Measurements from ENCODE around the gene FFAR3.
A peak's percentile ranks its signal among the peaks of the same experiment; 100 is the strongest.

The FFAR3 gene

DNA sequence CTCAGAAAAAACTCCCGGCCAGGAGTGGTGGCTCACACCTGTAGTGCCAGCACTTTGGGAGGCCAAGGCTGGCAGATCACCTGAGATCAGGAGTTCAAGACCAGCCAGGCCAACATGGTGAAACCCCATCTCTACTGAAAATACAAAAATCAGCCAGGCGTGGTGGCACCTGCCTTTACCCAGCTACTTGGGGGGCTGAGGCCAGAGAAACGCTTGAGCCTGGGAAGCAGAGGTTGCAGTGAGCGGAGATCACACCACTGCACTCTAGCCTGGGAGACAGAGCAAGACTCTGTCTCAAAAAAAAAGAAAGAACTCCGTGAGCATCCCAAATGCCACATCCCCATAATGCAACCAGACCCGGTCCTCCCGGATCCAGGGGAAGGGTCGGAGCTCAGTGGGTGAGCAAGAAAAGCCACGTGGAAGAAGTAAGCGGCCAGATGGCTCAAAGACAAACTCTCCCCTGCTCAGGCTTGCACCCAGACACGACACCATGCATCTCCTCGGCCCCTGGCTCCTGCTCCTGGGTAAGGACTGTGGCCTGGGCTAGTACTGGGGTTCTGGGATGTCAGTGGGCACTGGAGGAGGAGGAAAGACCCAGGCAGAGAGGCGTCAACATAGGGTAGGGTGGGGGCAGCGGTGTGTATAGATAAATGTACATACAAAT, 26.6 kb upstream of the FFAR3 start:
- DNase-seq (no peak), ATAC-seq (no peak)

DNA sequence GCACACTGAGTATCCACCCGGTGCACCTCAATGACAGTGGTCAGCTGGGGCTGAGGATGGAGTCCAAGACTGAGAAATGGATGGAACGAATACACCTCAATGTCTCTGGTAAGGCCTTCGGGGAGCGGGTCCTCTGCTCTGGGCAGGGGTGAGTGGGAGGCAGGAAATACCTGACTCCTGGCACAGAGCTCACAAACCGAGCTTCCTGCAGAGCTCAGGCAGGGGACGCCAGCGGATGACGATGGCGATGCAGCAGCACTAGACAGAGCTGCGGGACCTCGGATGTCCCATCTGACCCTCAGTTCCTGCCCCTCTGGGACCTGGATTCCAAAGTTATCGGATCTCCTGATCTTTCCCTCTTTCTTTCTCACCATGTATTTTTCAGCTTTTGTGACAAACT, 25.4 kb upstream of the FFAR3 start:
- DNase-seq (peak; percentile 53), ATAC-seq (peak; percentile 70)

DNA sequence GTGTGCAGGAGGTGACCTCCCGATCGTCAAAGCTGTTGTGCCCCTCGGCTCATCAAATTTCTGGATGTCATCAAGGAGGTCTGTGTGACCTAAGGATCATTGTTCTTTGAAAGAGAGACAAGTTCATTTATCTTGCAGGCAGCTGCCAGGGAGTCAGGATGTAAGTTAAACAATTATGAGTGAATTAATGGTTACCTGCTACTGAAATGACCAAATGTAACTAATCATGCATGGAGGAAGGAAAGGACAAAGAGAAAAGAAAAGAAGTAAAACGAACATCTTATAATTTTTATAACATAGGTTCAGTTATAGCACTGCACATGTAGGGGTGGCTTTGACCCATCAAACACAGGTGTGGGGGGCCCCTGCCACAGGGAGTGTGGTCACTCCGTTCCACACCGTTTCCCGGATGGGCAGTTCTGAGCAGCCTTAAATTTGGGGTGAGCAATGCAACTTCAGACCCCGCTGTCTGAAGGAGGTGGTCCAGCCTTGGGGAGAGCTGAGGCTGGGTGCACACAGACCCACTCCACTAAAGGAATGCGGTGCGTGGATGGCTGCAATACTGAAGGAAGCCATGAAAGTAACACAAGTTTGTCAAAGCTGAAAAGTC, 24.0 kb upstream of the FFAR3 start:
- ATAC-seq (no peak), DNase-seq (no peak)

DNA sequence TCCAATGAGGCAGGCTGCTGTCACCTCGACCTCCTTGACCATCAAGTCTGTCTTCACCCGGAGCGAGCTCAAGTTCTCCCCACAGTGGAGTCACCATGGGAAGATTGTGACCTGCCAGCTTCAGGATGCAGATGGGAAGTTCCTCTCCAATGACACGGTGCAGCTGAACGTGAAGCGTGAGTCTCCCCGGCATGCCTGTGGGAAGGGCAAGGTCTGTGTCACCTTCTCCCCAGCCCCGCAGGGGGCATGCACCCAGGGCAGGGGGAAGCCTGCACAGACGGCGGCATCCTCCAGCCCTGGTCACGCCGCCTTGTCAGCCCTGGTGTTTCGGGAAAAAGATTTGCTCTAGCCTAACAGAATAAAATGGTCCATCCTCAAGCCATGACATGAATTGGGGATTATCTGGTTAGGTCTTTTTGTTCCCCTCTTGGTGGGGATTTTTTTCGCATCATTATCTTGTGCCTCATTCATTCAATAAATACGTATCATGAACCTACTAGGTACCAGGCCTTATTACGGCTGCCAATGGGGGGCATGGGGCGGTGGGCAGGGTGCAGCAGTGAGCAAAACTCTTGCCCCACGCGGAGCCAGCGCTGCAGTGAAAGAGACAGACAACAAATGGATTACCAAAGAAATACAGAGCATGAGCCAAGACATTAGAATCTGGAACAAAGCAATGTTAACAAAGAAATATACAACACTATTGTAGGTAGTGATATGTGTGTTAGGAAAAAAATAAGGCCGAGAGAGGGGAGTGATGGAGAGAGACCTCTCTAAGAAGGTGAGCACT, 21.9 kb upstream of the FFAR3 start:
- no peak for DNase-seq
- ATAC-seq: no peak

DNA sequence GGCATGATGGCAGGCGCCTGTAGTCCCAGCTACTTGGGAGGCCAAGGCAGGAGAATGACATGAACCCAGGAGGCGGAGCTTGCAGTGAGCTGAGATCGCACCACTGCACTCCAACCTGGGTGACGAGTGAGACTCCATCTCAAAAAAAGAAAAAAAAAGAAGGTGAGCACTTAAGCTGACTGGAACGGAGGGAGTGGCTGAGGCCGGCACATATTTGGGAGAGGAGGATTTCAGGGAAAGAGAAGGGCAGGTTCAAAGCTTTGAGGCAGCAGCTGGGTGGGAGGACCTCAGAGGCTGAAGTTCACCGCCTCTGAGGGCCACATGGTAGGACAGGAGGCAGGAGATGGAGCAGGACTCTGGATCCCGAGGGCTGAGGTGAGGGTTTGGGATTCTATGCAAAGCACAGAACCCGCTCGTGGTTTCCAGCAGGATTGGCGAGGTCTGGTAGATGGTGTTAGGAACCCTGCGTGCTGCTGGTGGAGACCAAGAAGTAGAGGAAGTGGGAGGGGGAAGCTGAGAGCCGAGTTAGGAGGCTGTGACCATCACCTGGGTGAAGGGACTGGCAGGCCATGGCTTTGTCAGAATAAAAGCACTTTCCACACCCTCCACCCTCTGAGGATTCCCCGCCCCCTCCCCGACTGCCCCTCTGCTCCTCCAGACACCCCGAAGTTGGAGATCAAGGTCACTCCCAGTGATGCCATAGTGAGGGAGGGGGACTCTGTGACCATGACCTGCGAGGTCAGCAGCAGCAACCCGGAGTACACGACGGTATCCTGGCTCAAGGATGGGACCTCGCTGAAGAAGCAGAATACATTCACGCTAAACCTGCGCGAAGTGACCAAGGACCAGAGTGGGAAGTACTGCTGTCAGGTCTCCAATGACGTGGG, 20.9 kb upstream of the FFAR3 start:
- no peak for DNase-seq
- ATAC-seq: no peak

DNA sequence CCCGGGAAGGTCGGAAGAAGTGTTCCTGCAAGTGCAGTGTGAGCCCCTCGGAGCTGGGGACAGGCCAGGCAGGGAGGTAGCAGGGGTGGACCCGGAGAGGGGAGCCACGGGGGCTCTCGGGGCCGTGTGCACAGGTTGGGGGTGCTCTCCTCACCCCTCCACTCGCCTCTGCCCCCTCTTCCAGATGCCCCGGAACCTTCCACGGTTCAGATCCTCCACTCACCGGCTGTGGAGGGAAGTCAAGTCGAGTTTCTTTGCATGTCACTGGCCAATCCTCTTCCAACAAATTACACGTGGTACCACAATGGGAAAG, 20.3 kb upstream of the FFAR3 start:
- no peak for ATAC-seq
- DNase-seq: no peak

DNA sequence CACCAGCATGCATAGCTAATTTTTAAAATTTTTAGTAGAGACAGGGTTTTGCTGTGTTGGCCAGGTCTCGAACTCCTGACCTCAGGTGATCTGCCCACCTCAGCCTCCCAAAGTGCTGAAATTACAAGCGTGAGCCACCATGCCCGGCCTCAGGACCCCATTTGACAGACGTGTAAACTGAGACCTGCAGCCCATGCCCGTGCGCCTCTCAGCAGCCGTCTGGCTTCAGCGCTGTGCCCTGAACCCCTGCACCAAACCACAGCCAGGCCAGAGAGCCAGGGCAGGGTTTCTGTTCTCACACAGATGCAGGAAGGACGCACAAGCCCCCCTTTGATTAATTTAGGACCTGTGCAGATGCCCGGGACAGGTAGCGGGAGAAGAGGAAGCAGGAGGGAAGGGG, 17.8 kb upstream of the FFAR3 start:
- no peak for DNase-seq
- no peak for ATAC-seq

DNA sequence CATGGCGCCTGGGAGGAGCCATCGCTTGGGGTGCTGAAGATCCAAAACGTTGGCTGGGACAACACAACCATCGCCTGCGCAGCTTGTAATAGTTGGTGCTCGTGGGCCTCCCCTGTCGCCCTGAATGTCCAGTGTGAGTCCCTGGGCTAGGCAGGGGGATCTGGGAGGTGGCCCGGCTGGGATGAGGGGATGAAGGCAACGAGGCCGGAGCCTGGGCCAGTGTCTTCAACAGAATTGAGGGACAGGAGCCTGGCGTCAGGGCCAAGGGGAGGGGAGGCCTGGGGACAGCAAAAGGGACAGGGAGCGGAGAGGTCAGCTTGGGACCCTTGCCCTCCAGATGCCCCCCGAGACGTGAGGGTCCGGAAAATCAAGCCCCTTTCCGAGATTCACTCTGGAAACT, 17.3 kb upstream of the FFAR3 start:
- ATAC-seq: no peak

DNA sequence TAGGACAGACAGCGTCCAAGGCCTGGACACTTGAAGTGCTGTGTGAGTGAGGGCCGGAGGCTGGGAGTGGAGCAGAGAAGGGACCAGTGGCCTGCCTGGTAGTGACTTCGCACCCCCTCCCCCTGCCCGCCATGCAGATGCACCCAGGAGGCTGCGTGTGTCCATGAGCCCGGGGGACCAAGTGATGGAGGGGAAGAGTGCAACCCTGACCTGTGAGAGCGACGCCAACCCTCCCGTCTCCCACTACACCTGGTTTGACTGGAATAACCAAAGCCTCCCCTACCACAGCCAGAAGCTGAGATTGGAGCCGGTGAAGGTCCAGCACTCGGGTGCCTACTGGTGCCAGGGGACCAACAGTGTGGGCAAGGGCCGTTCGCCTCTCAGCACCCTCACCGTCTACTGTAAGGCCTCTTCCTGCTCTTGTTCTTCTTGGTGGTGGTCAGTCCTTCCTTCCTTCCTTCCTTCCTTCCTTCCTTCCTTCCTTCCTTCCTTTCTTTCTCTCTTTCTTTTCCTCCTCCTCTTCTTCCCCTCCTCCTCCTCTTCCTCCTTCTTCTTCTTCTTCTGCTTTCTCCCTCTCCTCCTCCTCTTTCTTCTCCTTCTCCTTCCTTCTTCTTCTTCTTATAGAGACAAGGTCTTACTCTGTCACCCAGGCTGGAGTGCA, 16.6 kb upstream of the FFAR3 start:
- ATAC-seq (no peak), DNase-seq (no peak)

More for the DNA sequence above, 17.3 kb upstream of the FFAR3 start:
- no peak for DNase-seq

DNA sequence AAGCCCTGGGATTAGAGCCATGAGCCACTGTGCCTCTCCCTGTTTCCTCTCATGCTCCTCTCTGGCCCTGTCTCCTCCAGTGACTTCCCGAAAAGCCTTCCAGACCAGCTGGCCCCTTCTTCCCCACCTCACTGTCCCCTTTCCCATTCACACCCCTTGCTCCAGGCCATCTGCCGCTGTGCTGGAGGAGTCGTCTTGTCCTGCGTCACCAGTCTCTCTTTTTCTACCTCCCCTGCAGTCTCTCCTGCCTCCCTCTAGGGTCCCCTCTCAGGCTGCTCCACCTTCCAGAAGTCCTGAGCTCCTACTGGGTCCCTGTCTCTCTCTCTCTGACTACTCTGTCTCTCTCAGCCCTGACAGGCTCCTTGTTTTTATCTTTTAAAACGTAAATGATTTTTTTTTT, 15.8 kb upstream of the FFAR3 start:
- no peak for ATAC-seq
- DNase-seq: no peak

DNA sequence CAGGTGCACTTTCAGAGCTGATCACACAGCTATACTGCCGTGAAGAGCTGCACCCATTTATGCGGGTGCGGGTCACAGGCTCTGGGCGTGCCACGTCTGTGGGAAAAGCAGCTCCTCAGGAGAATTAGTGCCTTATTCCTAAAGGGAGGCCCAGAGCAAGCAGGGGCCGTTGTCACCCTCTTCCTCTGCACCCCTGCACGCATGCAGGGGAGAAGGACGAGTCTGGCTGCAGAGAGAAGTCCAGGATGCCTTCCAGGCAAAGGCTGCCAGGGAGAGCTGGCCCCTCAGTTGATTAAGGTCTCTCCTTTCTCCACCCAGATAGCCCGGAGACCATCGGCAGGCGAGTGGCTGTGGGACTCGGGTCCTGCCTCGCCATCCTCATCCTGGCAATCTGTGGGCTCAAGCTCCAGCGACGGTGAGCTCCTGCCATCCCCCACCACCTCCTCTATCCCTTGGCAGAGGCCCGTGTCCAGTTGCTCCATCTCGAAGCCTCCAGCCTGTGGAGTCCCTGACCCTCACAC, 13.7 kb upstream of the FFAR3 start:
- DNase-seq (peak; percentile 3), ATAC-seq (no peak)

DNA sequence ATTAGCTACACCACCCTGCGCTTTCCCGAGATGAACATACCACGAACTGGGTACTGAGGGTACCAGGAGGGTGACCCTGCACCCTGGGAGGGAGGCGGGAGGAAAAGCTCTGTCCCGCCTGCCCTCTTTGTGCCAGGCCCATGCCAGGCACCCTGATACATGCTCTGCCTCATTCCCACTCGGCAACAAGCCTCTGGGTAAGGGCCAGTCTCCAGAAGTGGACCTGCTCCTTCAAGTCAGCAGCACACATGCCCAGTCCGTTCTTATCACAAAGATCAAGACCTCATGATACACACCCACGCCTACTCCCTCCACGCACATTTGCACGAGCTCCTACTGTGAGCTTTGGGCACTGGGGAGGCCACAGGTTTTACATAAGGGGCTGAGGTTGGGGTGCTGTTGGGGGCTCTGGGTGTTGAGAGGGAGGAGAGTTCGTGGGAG, 12.6 kb upstream of the FFAR3 start:
- no peak for ATAC-seq

DNA sequence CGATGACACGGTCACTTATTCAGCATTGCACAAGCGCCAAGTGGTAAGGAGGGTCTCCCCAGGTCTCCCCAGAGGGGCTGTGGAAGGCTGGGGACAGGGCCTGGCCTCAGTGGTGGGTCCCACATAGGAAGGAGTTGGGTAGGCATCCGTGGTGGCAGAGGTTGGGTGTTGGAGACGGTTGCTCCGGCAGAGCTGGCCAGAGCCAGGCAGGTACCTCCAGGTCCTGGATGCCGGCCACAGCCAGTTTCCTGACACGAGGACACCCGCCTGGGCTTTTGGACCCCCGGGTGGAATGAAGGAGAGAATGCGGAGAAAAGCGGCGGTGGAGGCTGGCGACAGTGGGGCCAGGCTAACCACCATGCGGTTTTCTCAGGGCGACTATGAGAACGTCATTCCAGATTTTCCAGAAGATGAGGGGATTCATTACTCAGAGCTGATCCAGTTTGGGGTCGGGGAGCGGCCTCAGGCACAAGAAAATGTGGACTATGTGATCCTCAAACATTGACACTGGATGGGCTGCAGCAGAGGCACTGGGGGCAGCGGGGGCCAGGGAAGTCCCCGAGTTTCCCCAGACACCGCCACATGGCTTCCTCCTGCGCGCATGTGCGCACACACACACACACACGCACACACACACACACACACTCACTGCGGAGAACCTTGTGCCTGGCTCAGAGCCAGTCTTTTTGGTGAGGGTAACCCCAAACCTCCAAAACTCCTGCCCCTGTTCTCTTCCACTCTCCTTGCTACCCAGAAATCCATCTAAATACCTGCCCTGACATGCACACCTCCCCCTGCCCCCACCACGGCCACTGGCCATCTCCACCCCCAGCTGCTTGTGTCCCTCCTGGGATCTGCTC, 11.8 kb upstream of the FFAR3 start:
- DNase-seq: peak; percentile 81
- peak; percentile 45 for ATAC-seq

More for the DNA sequence above, 12.6 kb upstream of the FFAR3 start:
- peak; percentile 27 for DNase-seq

DNA sequence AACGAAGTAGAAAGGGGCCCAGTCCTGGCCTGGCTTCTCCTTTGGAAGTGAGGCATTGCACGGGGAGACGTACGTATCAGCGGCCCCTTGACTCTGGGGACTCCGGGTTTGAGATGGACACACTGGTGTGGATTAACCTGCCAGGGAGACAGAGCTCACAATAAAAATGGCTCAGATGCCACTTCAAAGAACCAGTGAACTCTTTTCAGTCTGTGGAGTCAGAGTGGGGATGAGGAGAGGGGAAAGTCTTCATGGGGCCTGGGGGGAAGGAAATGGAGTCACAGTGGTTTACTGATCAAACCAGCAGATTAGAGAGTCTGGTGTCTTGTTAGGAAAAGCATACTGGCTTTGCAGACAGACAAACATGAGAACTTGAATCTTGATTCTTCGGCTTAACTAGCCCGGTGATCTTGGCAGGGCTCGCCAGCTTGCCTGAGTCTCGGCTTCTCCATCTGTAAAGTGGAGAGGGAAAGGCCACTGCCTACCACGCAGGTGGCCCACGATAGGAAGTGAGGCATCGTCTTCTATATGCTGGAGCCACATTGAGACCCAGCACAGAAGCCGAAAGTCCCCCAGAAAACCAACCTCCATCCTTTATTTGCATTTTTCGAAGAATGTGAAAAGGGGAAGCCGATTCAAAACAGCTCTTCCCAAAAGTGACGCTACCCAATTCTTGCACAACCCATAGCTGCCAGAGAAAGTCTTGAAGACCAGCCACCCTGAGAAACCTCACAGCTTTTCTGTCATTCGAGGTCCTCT, 10.9 kb upstream of the FFAR3 start, which contains the start of gene FFAR1:
Gene FFAR1, plus strand, starts transcription at position 732 of the 759 bp plus-strand sequence. CDS start 3,650 bp downstream, outside the sequence.
- ATAC-seq (peak; percentile 66), DNase-seq (peak; percentile 65)

DNA sequence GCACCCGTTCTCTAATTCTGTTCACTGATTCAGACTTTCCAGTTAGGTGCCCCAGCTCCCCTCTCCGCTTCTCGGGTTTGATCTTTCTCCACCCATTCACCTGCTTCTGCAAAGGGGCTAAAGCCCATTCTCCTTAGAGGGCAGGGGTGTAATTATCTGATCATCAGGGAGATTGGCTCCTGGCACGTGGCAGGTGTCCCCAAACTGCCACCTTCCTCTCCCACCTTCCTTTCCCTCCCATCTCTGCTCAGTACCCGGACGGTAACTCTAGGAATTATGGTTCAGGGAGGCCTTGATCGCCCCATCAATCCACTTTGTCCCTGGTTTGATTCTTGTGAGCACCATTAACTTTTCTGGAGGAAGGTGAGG, 10.3 kb upstream of the FFAR3 start:
- DNase-seq (no peak), ATAC-seq (no peak)

DNA sequence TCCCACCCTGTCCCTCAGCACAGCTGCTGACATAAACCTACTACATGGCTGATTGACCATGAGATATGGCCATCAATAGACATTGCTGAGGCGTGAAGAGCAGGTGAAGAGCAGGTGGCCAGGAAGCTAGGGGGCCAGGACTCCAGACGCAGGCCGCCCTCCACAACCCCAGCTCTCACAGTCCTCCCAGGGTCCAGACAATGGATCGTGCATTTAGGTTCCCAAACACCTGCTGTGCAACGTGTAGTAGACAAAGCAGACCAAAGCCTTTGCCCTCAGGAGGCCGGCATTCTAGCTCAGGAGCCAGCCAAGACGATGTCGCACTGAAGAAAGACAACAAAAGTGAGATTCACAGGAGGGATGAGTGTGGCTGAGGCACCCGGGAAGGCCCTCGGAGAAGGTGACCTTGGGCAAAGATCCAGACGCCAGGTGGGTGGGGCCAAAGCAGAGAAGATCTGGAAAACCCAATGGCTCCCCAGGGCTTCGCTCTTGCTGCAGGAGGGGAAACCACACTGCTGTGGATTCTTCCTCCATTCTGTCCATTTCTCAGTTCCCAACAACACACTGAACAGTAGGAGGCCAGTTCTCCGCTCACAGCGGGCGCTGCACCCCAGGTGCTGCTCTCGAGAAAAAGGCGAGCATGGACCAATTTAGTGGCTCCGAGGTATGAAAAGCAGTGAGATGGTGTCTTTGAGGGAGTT, 9.2 kb upstream of the FFAR3 start:
- DNase-seq (peak; percentile 4), ATAC-seq (no peak)

DNA sequence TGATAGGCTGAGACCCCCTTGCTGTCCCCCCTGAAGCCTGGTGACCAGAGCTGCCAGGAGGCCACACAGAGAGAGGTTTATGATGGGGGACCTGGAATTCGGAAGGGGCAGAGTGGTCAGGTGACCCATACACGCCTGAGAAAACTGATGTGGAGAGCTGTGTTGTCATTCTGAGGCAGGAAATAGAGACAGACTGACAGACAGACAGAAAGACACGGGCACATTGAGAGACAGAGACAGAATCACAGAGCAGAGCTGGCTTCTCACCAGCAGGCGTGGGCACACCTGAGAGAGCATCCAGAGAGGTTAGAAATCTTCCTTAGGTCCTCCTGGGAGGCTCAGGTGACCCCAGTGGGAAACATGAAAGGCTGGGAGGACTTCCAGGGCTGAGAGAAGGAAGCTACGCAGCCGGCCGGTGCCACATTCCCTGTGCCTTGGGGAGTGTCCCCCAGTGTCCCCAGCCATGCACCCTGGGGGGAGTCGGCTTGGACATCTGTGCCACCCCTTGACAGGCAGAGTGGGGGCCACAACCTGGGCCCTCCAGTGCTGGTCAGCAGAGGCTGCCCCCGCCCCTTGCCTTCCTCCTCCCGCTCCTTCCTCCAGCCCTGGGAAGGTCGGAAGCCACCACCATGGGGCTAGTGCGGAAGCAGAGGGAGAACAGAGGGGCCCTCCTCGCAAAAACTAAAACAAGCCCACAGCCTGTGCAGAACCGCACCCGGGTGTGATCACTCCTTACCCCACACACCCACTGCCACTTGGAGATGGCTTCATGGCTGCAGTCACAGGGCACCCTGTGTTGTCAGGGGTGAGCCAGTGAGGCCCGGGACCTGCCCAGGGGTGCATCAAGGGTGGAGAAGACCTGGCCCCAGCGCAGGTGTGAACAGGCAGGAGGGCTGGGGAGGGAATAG, 8.4 kb upstream of the FFAR3 start:
- ATAC-seq (no peak), DNase-seq (peak; percentile 6)

DNA sequence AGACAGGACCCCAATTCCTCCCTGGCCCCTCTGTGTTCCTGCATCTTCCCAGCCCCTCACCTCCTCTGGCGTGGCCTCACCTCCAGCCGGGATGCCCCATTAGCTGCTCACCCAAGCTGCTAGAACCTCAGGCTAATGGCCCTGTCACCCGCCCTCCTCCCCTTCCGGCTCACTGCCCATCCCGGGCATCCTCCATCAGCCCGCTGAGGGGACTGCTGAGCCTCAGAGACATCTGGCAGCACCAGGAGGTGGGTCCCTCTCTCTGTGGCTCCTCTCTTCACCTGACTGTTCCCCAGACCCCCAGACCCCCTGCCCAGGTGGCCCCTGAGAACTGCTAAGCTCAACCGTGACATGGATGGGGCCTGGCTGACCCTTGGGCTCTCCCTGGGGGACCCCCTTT, 7.7 kb upstream of the FFAR3 start:
- ATAC-seq (no peak), DNase-seq (peak; percentile 3)

All from stimulated activated naive CD8-positive, alpha-beta T cell treated with anti-CD3 and anti-CD28 coated beads, Interleukin-15, Interleukin-2, amounts not matched to agents 100 U/mL and 50 U/mL, for 24 hours (primary cell).